Fibroblast of lung (primary cell): ENCODE measurements around the gene RRBP1. TPM values are rescaled to one million over a fixed set of nuclear protein-coding genes. Genes with fewer than 3 reads are reported as not detected.

ENCODE experiments used
- DNase-seq, 2 donors: peaks; one replicate each; pipeline versions ENCODE4 v3.0.0 to v3.0.0-alpha.2; 2010; ENCODE audit warnings: low read depth in 2 of 2
- H2AFZ ChIP-seq: 2 replicates; pipeline ENCODE4 v1.5.1; 2012; ENCODE audit warnings: low read length, control low read depth, inconsistent platforms
- H3K27ac ChIP-seq: 2 replicates; pipeline ENCODE4 v1.5.1; 2011; ENCODE audit warnings: low read length, control low read depth; ENCODE audit not compliant: insufficient read depth
- H3K27me3 ChIP-seq: 2 replicates; pipeline ENCODE4 v1.5.1; 2011; ENCODE audit warnings: mild to moderate bottlenecking, low read length; ENCODE audit not compliant: control insufficient read depth, insufficient read depth
- H3K36me3 ChIP-seq: 2 replicates; pipeline ENCODE4 v1.5.1; 2011; ENCODE audit warnings: low read length; ENCODE audit not compliant: control insufficient read depth, insufficient read depth
- H3K4me1 ChIP-seq: 2 replicates; pipeline ENCODE4 v1.5.1; 2011; ENCODE audit warnings: low read length; ENCODE audit not compliant: control insufficient read depth, insufficient read depth; ENCODE audit errors: extremely low read depth
- H3K4me2 ChIP-seq: 2 replicates; pipeline ENCODE4 v1.5.1; 2011; ENCODE audit warnings: low read length, control low read depth; ENCODE audit not compliant: insufficient read depth; ENCODE audit errors: extremely low read depth
- H3K4me3 ChIP-seq, 4 experiments: fragments of 200-600 bp in 1 of 4; sonication (generic) in 1 of 4; replicated peaks in 1 of 4; 2 replicates each; pipeline ENCODE4 v1.5.1; 2011 to 2016; ENCODE audit warnings: low read length in 4 of 4, low read depth in 3 of 4, mild to moderate bottlenecking in 3 of 4, control low read depth in 2 of 4, inconsistent platforms in 1 of 4, mixed read lengths in 1 of 4; ENCODE audit not compliant: insufficient read depth in 1 of 4; ENCODE audit errors: control extremely low read depth in 1 of 4
- H3K79me2 ChIP-seq: 2 replicates; pipeline ENCODE4 v1.5.1; 2012; ENCODE audit warnings: mild to moderate bottlenecking, low read length, inconsistent platforms; ENCODE audit not compliant: control insufficient read depth, insufficient read depth
- H3K9ac ChIP-seq: 2 replicates; pipeline ENCODE4 v1.5.1; 2011; ENCODE audit warnings: mild to moderate bottlenecking, low read length, control low read depth; ENCODE audit not compliant: insufficient read depth
- H3K9me3 ChIP-seq: 2 replicates; pipeline ENCODE4 v1.5.1; 2012; ENCODE audit warnings: low read depth, low read length; ENCODE audit not compliant: control insufficient read depth, insufficient read depth
- H4K20me1 ChIP-seq: 2 replicates; pipeline ENCODE4 v1.5.1; 2011; ENCODE audit warnings: low read length; ENCODE audit not compliant: control insufficient read depth, insufficient read depth; ENCODE audit errors: extremely low read depth
- CTCF ChIP-seq, 2 donors: IDR thresholded peaks in 1 of 2; conservative IDR thresholded peaks in 1 of 2; 1 replicate in 1 of 2; 2 replicates in 1 of 2; pipeline ENCODE4 v1.5.1; 2011 to 2012; ENCODE audit warnings: low read length in 2 of 2, control low read depth in 1 of 2, inconsistent platforms in 1 of 2, low read depth in 1 of 2, mild to moderate bottlenecking in 1 of 2
- EZH2 ChIP-seq: IDR thresholded peaks from 2 replicates; pipeline ENCODE4 v1.5.1; 2012; ENCODE audit warnings: low read length, control low read depth, mild to moderate bottlenecking; ENCODE audit errors: missing control alignments
- polyA plus RNA-seq, 2 donors: library from polyadenylated mRNA; depleted of rRNA in 1 of 2; stranded (reverse) in 1 of 2; unstranded in 1 of 2; fragments of >200 nt; gene quantifications; 2 replicates each; pipeline ENCODE4 v1.2.1, GENCODE V29; 2011 to 2012; ENCODE audit warnings: missing spikeins in 1 of 2
- total RNA-seq: library from RNA; depleted of rRNA; stranded (reverse); fragments of >200 nt; gene quantifications from 2 replicates; pipeline ENCODE4 v1.2.1, GENCODE V29; 2014

Gene RRBP1
- total and polyA plus RNA-seq, 2 donors (not counting 1 experiment from before 2014, with no cell fraction given): 169 to 233 TPM

GRCh38 chr20:17682889-17683198, 802 bp upstream of the RRBP1 start:
- Histone ChIP-seq H4K20me1 (peaks cover 2% of the 10 kb centered on the region), H3K36me3 (peaks cover 5% of the 10 kb centered on the region), H3K4me1 (peaks cover 7% of the 10 kb centered on the region), H3K9ac (no peak overlapping the region), H3K9me3 (no peaks in the 10 kb centered on the region), H3K4me3 (peak overlapping the region; percentile 38 to 60 (median 48)), H3K4me2 (peak overlapping the region; percentile 17), H3K27me3 (peaks cover 23% of the 10 kb centered on the region), H3K27ac (peak overlapping the region; percentile 52), H3K79me2 (peaks cover 33% of the 10 kb centered on the region), H2AFZ (no peak overlapping the region)
- no peak for TF ChIP-seq CTCF (conservative IDR thresholded peaks at IDR 0.05 in 1 of 2, IDR thresholded peaks at IDR 0.05 in 1 of 2; ENCODE audit: low read depth in 1 of 2, low read length in 2 of 2)
- TF ChIP-seq EZH2: no peak
- DNase-seq: no peak

- peaks cover 5% of the 10 kb centered on the region for H3K36me3 ChIP-seq
- H3K27me3 ChIP-seq: peaks cover 19% of the 10 kb centered on the region
- no peak overlapping the region for H2AFZ ChIP-seq
- H4K20me1 ChIP-seq: peaks cover 2% of the 10 kb centered on the region
- TF ChIP-seq EZH2 (no peak), CTCF (conservative IDR thresholded peaks at IDR 0.05 in 1 of 2, IDR thresholded peaks at IDR 0.05 in 1 of 2; ENCODE audit: low read depth in 1 of 2, low read length in 2 of 2) (no peak)
- DNase-seq: no peak
- peaks cover 7% of the 10 kb centered on the region for H3K4me1 ChIP-seq
- peak overlapping the region; percentile 96 for H3K9ac ChIP-seq
- no peaks in the 10 kb centered on the region for H3K9me3 ChIP-seq
- H3K4me3 ChIP-seq: peak overlapping the region; percentile 41 to 92 (median 70)
- no peak overlapping the region for H3K4me2 ChIP-seq
- H3K79me2 ChIP-seq: peaks cover 44% of the 10 kb centered on the region
- peak overlapping the region; percentile 93 for H3K27ac ChIP-seq
Observed at GRCh38 chr20:17681726-17682102, 328 bp downstream of the RRBP1 start.

- no peaks in the 10 kb centered on the region for H3K9me3 ChIP-seq
- H3K27me3 ChIP-seq: peaks cover 15% of the 10 kb centered on the region
- peaks cover 51% of the 10 kb centered on the region for H3K79me2 ChIP-seq
- H2AFZ ChIP-seq: no peak overlapping the region
- H3K4me3 ChIP-seq: peak overlapping the region; percentile 74 to 92 (median 82)
- TF ChIP-seq CTCF (conservative IDR thresholded peaks at IDR 0.05 in 1 of 2, IDR thresholded peaks at IDR 0.05 in 1 of 2; ENCODE audit: low read depth in 1 of 2, low read length in 2 of 2) (peak; percentile 38 to 39), EZH2 (no peak)
- H4K20me1 ChIP-seq: peaks cover 2% of the 10 kb centered on the region
- peak overlapping the region; percentile 96 for H3K9ac ChIP-seq
- peak overlapping the region; percentile 94 for H3K27ac ChIP-seq
- H3K4me2 ChIP-seq: peak overlapping the region; percentile 81
- H3K4me1 ChIP-seq: peaks cover 11% of the 10 kb centered on the region
- peak; percentile 72 to 76 for DNase-seq
- peaks cover 5% of the 10 kb centered on the region for H3K36me3 ChIP-seq
Observed at GRCh38 chr20:17680836-17681725, 961 bp downstream of the RRBP1 start.
